ENCODE results near the gene OLA1.

- TF ChIP-seq REST (IDR thresholded peaks at IDR 0.05) (no peak), CTCF (IDR thresholded peaks at IDR 0.05) (no peak), BHLHE40 (IDR thresholded peaks at IDR 0.05; ENCODE audit: low read depth, low read length) (no peak), MAZ (IDR thresholded peaks at IDR 0.05; ENCODE audit: borderline replicate concordance, low read depth, low read length) (no peak), POLR2A (IDR thresholded peaks at IDR 0.05; ENCODE audit: low read length) (no peak), RFX5 (IDR thresholded peaks at IDR 0.05) (no peak), EP300 (IDR thresholded peaks at IDR 0.05) (no peak), RCOR1 (IDR thresholded peaks at IDR 0.05; ENCODE audit: low read depth, low read length) (no peak), POLR2AphosphoS2 (conservative IDR thresholded peaks at IDR 0.05; ENCODE audit: low read length) (no peak), CBX2 (IDR thresholded peaks at IDR 0.05; ENCODE audit: borderline replicate concordance, low read depth) (no peak), SREBF2 (IDR thresholded peaks at IDR 0.05) (no peak), GATA3 (IDR thresholded peaks at IDR 0.05; ENCODE audit: borderline replicate concordance) (no peak)
Measured at GRCh38 chr2:174166261-174166660, 82.1 kb downstream of the OLA1 start.

All from A549 (cell line).